Cerebellar nuclear complex (tissue), 1 donor: ENCODE data around the gene SYT4.

Experiments used
- DNase-seq, 2 experiments: peaks; one replicate each; lab custom pipeline; 2025; lab: John Stamatoyannopoulos, UW

SYT4 gene

GRCh38 chr18:43220691-43221090 is 56.6 kb downstream of the SYT4 start:
- DNase-seq: no peak
